Activated naive CD8-positive, alpha-beta T cell treated with anti-CD3 and anti-CD28 coated beads, Interleukin-2, amount 10 ng/mL, durations not matched to agents 7 days and 5 days (primary cell): ENCODE data around the gene CNGB1. TPM values are rescaled to one million over a fixed set of nuclear protein-coding genes. Genes with fewer than 3 reads are reported as not detected.

Experiments used
- ATAC-seq: fragments of 150-1000 bp; cut with Tn5 transposase; one replicate; pipeline ENCODE4 v1.10.0; 2021; ENCODE audit warnings: low read depth, moderate library complexity
- POLR2A ChIA-PET: fragments of 350-600 bp; sonication (Branson Sonifier 250); formaldehyde crosslinking; loops from one replicate; lab custom pipeline; 2021; ENCODE audit warnings: antibody characterized with exemption; lab: Charles Lee
- DNase-seq: peaks from one replicate; pipeline ENCODE4 v3.0.0; 2021
- H3K27ac Mint-ChIP-seq: one replicate; pipeline ENCODE4 v1.8.0; 2022; ENCODE audit warnings: mild to moderate bottlenecking, mixed read lengths
- H3K27me3 Mint-ChIP-seq: one replicate; pipeline ENCODE4 v1.8.0; 2022; ENCODE audit warnings: mild to moderate bottlenecking, moderate library complexity, mixed read lengths
- H3K36me3 Mint-ChIP-seq: one replicate; pipeline ENCODE4 v1.8.0; 2021; ENCODE audit warnings: mild to moderate bottlenecking, mixed read lengths
- H3K4me1 Mint-ChIP-seq: one replicate; pipeline ENCODE4 v1.8.0; 2021; ENCODE audit warnings: mixed read lengths
- H3K4me3 Mint-ChIP-seq: one replicate; pipeline ENCODE4 v1.8.0; 2022; ENCODE audit warnings: mild to moderate bottlenecking, moderate library complexity, mixed read lengths
- H3K9me3 Mint-ChIP-seq: one replicate; pipeline ENCODE4 v1.8.0; 2021; ENCODE audit warnings: mixed read lengths
- total RNA-seq, 2 experiments: library from RNA; stranded (reverse); gene quantifications; one replicate each; pipeline ENCODE4 v1.2.3, GENCODE V29; 2021

CNGB1 gene
- total RNA-seq, 2 experiments from 2014 or later, result not detected

DNA sequence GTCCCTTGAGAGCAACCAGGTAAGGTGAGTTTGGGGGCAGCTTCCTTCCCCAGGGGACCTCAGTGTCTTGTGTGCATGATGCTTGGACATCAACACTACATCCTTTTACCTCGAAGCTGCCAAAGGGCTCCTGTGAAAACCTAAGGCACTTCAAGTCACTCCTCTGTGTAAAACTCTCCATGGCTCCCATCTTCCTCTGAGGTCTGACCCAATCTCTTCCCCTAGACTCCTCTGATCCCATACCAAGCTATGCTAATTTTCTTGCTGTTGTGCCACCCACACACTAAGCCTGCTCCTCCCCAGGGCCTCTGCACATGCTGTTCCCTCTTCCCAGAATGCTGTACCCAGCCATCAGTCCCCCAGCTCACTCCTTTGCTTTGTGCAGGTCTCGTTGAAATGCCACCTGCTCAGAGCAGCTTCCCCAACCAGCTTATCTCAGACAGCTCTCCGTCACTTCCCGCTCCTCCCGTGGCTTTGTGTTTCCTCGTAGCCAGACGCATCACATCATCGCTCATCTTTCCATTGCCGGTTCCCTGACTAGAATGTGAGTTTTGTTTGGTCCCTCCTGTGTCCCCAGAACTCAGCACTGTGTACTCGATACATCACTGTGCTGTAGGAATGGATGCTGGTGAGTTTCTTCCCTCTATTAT lies 78.4 kb downstream of the CNGB1 start:
- POLR2A ChIA-PET, result no interaction called here
- no peaks in the 10 kb centered on the region for H3K36me3 Mint-ChIP-seq
- no peak overlapping the region for H3K4me3 Mint-ChIP-seq
- ATAC-seq (no peak), DNase-seq (no peak)
- H3K27me3 Mint-ChIP-seq, result peaks cover 26% of the 10 kb centered on the region
- no peaks in the 10 kb centered on the region for H3K9me3 Mint-ChIP-seq
- H3K4me1 Mint-ChIP-seq, result peaks cover 6% of the 10 kb centered on the region
- no peak overlapping the region for H3K27ac Mint-ChIP-seq

DNA sequence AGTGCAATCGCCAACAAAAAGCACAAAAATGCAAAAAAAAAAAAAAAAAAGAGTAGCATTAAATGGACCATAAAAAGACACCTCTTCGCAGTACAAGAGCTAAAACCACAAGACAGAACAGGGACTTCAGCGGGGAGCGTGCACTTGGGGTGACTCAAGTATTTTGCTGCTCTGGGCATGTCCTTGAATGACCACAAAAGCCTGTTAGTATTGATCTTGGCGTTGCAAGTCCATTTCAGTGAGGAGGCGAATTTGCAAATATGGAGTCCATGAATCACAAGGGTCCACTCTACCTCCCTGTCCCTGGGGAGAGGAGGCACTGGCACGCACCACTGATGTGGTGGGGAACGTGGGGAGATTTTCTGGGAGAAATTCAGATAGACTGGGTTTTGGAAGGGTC lies 78.9 kb downstream of the CNGB1 start:
- ATAC-seq (no peak), DNase-seq (no peak)
- POLR2A ChIA-PET, result no interaction called here
- peaks cover 26% of the 10 kb centered on the region for H3K27me3 Mint-ChIP-seq
- H3K27ac Mint-ChIP-seq, result no peak overlapping the region
- H3K4me1 Mint-ChIP-seq, result peaks cover 6% of the 10 kb centered on the region
- H3K4me3 Mint-ChIP-seq, result no peak overlapping the region
- no peaks in the 10 kb centered on the region for H3K36me3 Mint-ChIP-seq
- H3K9me3 Mint-ChIP-seq, result no peaks in the 10 kb centered on the region

DNA sequence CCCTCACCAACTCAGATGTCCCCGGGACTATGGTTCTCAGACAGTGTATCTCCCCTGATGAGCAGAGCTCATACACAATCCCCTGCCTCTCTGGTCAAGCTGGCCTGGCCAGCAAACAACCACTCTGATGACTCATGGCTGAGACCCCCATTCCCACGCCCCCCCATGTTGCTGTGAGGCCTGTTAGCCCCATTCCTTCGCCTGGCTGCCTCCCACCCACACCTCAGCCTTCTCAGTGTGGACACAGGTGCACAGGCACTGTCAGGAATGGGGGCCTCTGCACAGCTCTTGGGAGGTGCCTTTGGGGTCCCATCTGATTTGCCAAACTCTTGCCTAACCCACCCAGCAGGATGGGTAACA lies 80.2 kb downstream of the CNGB1 start:
- Mint-ChIP-seq H3K36me3 (no peaks in the 10 kb centered on the region), H3K4me1 (peaks cover 6% of the 10 kb centered on the region), H3K9me3 (no peaks in the 10 kb centered on the region), H3K27ac (no peak overlapping the region), H3K27me3 (peaks cover 35% of the 10 kb centered on the region), H3K4me3 (no peak overlapping the region)
- no peak for DNase-seq
- POLR2A ChIA-PET, result no interaction called here
- ATAC-seq, result no peak

DNA sequence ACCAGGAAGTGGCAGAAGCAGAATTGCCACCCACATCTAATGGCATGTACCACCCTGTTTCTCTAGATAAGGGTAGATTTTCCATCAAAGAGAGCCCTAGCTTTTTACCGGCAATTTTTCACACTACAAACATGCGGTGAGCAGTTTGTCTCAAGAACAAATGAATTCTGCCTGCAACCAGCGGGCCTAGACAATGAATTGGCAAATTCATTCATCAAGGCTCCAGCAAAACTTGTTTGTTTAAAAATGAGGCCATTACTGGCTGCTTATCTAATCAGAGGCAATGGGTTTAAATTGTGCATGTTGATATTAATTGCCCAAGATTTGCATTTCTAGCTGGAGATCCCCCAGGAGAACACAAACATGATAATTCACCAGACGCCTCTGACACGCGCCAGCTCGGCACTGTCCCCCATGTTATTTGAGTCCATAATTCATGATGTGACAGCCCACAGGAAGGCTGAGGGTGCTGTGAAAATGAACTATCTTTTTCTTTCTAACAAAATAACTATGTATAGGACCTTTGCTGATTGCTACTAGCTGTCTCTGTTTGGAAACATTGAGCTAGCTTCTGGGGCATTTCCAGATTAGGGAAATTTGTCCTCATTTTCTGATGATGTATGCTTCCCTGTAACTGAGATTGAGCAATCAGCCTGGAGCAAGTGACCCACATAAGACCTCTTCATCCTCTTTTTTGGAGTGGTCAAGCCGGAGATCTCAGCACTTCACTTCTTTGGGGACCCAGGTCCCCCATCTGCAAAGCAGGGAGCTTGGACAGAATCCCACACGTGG lies 80.8 kb downstream of the CNGB1 start:
- no peak overlapping the region for H3K4me3 Mint-ChIP-seq
- peaks cover 39% of the 10 kb centered on the region for H3K27me3 Mint-ChIP-seq
- POLR2A ChIA-PET, result no interaction called here
- no peaks in the 10 kb centered on the region for H3K36me3 Mint-ChIP-seq
- H3K4me1 Mint-ChIP-seq, result peaks cover 6% of the 10 kb centered on the region
- no peak overlapping the region for H3K27ac Mint-ChIP-seq
- DNase-seq, result no peak
- no peak for ATAC-seq
- no peaks in the 10 kb centered on the region for H3K9me3 Mint-ChIP-seq

DNA sequence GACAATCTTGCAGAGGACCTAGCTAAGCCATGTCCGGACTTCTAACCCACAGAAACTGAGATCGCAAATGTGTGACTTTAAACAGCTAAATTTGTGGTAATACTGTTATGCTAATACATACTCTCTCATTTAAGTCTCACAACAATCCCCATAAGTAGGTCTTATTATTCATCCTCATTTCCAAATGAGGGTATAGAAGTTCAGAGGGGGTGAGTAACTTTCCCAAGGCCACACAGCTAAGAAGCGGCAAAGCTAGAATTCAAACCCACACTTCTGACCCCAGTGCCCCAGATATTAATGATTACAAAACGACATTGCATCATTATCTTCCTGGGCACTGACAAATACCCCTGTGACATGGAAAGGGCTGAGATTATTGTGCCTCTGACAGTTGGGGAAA lies 81.4 kb downstream of the CNGB1 start:
- no peak overlapping the region for H3K4me3 Mint-ChIP-seq
- H3K36me3 Mint-ChIP-seq, result no peaks in the 10 kb centered on the region
- no peak for DNase-seq
- no peak overlapping the region for H3K27ac Mint-ChIP-seq
- peaks cover 2% of the 10 kb centered on the region for H3K4me1 Mint-ChIP-seq
- POLR2A ChIA-PET, result no interaction called here
- H3K27me3 Mint-ChIP-seq, result peaks cover 40% of the 10 kb centered on the region
- ATAC-seq, result no peak
- H3K9me3 Mint-ChIP-seq, result no peaks in the 10 kb centered on the region

DNA sequence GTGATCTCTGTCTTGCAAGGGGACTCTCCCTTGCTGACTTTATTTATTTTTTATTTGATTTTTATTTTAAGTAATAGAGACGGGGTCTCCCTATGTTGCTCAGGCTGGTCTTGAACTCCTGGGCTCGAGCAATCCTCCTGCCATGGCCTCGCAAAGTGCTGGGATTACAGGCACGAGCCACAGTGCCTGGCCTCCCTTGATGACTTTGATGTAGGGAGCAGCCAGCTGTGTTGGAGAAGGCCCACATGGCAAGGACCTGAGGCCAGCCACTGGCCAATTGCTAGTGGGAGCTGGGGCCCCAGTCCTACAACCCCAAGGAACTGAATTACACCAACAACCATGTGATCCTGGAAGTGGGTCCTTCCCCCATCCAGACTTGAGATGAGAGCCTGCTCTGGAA lies 81.8 kb downstream of the CNGB1 start:
- POLR2A ChIA-PET, result no interaction called here
- H3K4me1 Mint-ChIP-seq, result no peaks in the 10 kb centered on the region
- no peak overlapping the region for H3K27ac Mint-ChIP-seq
- H3K27me3 Mint-ChIP-seq, result peaks cover 41% of the 10 kb centered on the region
- H3K4me3 Mint-ChIP-seq, result no peak overlapping the region
- ATAC-seq (no peak), DNase-seq (no peak)
- H3K9me3 Mint-ChIP-seq, result no peaks in the 10 kb centered on the region
- no peaks in the 10 kb centered on the region for H3K36me3 Mint-ChIP-seq

DNA sequence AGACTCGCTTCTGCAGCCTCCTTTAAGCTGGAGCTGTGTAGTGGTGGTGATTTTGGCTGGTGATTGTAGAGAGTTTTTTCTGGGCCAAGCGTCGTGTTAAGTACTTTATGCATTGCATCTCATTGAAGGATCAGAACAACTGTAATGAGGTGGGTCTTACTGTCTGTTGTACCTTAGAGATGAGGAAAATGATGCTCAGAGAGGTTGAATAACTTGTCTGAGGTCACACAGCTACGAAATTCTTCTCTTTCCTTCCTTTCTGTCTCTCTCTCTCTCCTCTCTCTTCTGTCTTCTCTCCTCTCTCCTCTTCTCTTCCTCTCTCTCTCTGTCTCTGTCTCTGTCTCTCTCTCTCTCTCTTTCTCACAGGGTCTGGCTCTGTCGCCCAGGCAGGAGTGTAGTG lies 82.8 kb downstream of the CNGB1 start:
- no peaks in the 10 kb centered on the region for H3K4me1 Mint-ChIP-seq
- DNase-seq (no peak), ATAC-seq (no peak)
- H3K4me3 Mint-ChIP-seq, result no peak overlapping the region
- H3K27me3 Mint-ChIP-seq, result peaks cover 48% of the 10 kb centered on the region
- H3K9me3 Mint-ChIP-seq, result no peaks in the 10 kb centered on the region
- POLR2A ChIA-PET, result no interaction called here
- no peaks in the 10 kb centered on the region for H3K36me3 Mint-ChIP-seq
- H3K27ac Mint-ChIP-seq, result no peak overlapping the region

DNA sequence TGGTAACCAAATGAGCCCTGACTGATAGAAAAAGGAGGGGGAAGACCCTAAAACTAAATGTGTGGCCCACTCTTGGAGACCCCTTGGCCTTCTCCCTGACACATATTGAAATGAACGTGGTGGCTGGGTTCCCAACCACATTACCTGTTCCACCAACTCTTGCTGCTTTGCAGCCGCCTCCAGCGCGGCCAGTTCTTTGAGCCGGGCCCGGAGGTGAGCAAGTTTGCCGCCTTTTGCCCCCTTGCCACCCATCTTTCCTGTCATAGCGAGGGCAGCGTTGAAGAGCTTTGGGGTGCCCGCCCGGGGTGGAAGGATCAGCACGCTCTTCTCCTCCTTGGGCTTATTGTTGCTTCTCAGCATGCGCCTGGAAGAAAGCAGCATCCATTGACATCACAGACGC lies 83.2 kb downstream of the CNGB1 start:
- Mint-ChIP-seq H3K27me3 (peaks cover 51% of the 10 kb centered on the region), H3K9me3 (no peaks in the 10 kb centered on the region), H3K27ac (no peak overlapping the region), H3K36me3 (no peaks in the 10 kb centered on the region), H3K4me3 (no peak overlapping the region), H3K4me1 (no peaks in the 10 kb centered on the region)
- ATAC-seq, result no peak
- POLR2A ChIA-PET, result no interaction called here
- no peak for DNase-seq

DNA sequence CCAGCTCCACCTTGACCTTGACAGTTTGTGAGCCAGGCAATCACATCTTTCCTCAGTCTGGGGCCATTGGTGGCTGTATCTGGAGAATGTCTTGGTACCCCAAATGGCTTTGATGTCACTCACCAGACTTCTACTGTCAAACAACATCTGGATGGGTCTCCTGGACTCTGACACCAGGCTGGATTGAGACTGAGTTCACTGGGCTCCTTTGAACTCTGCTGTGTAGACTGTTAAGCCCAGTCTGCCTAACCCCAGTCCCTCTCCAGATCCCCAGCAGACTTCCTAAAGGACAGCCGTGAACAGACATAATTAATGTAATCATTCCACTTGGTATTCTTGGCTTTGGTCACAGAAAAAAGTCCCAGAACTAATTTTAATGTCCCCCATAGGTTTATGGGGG lies 84.5 kb downstream of the CNGB1 start:
- no peak overlapping the region for H3K4me3 Mint-ChIP-seq
- H3K27ac Mint-ChIP-seq, result no peak overlapping the region
- no peak for DNase-seq
- H3K4me1 Mint-ChIP-seq, result no peaks in the 10 kb centered on the region
- H3K9me3 Mint-ChIP-seq, result no peaks in the 10 kb centered on the region
- H3K36me3 Mint-ChIP-seq, result no peaks in the 10 kb centered on the region
- ATAC-seq, result no peak
- peaks cover 53% of the 10 kb centered on the region for H3K27me3 Mint-ChIP-seq
- POLR2A ChIA-PET, result no interaction called here

DNA sequence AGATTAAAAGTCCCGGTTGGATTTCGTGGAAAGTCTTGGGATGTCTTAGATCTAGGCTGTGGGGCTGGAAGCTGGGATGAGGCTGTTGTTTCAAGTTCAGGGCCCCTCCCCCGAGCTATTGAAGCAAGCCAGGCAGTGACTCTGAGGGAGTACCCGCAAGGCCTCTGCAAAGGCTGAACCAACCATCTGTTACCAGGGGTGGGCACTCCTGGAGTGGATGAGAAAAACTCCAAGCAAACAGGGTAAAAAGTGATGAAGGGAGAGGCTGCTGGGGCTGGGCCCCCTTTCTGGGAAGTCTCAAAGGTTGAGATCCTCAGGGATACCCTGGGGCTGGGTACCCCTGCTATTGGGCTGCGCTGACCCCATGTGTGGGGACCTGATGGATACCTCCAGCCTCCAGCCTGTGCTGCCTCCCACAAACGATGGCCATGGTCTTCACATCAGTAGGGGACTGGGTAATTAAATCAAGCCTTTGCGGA lies 86.2 kb downstream of the CNGB1 start:
- no peak overlapping the region for H3K4me3 Mint-ChIP-seq
- no peaks in the 10 kb centered on the region for H3K36me3 Mint-ChIP-seq

DNA sequence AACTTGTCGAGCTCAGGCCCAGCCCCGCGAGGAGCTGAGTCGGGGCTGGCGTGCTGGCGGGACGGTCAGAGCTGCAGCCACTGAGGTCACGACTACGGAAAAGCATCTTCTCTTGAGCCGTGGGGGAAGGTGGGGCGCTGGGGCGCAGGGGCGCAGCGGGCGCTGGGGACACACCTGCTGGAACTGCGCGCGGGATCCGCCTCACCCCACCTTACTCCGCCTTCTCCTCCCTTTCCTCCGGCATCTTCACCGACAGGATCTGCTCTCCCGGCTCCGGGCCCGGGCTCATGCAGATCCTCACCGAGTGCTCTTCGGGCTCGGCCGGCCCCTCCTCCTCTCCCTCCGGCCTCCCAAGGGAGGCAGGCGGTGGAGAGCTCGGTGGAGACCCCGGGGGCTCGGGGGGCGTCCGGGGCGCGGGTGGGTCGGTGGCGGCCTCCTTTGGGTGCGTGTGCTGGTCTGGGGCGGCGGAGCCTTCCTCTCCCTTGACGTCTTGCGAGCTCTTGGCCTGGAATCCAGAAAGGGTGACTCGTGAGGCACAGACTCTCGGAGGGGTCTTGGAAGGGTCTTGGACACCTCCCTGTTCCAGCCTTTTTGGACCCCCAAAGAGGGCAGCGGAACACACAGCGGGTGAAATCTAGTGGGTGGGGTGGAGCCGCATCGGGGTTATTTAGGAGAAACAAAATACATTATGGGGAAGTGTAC lies 86.8 kb downstream of the CNGB1 start:
- no peak for ATAC-seq
- POLR2A ChIA-PET, result no interaction called here
- Mint-ChIP-seq H3K4me1 (no peaks in the 10 kb centered on the region), H3K4me3 (no peak overlapping the region), H3K36me3 (no peaks in the 10 kb centered on the region), H3K27ac (no peak overlapping the region), H3K9me3 (no peaks in the 10 kb centered on the region), H3K27me3 (peaks cover 50% of the 10 kb centered on the region)
- DNase-seq, result no peak

More for the DNA sequence above, 86.2 kb downstream of the CNGB1 start:
- no peaks in the 10 kb centered on the region for H3K4me1 Mint-ChIP-seq
- no peak overlapping the region for H3K27ac Mint-ChIP-seq
- no peaks in the 10 kb centered on the region for H3K9me3 Mint-ChIP-seq
- DNase-seq (no peak), ATAC-seq (no peak)
- POLR2A ChIA-PET, result no interaction called here
- H3K27me3 Mint-ChIP-seq, result peaks cover 52% of the 10 kb centered on the region

DNA sequence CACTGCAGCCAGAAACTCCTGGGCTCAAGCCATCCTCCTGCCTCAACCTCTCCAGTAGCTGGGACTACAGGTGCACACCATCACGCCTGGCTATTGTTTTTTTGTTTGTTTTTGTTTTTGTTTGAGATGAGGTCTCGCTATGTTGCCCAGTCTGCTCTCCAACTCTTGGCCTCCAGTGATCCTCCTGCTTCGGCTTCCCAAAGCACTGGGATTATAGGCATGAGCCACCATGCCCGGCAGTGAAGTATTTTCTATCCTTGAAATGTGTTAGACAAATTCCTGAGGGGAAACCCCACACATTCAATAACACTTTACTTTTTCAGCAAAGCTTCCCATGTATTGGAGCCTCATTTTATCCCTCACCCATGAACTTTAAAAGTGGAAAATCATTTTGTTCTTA lies 87.4 kb downstream of the CNGB1 start:
- POLR2A ChIA-PET, result no interaction called here
- Mint-ChIP-seq H3K9me3 (no peaks in the 10 kb centered on the region), H3K4me3 (no peak overlapping the region), H3K36me3 (no peaks in the 10 kb centered on the region), H3K4me1 (no peaks in the 10 kb centered on the region), H3K27me3 (peaks cover 50% of the 10 kb centered on the region), H3K27ac (no peak overlapping the region)
- DNase-seq (no peak), ATAC-seq (no peak)

DNA sequence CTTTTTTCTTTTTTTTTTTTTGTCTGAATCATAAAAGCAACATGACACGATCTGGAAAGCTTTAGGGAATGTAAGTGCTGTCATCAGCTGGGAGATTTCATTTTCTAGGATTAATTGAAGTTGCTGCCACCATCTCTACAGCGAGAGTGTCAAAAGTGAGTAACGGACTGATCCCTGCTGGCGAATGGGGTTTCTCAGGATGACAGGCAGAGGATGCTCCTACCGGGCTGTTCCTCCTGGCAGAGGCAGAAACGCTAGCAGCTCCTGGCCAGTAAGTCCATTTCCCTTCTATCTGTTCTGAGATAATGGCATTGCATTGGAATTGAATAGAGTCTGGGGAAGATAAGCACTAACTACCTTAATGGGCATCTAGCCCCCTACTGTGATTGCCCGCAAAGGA lies 88.1 kb downstream of the CNGB1 start:
- Mint-ChIP-seq H3K9me3 (no peaks in the 10 kb centered on the region), H3K27ac (no peak overlapping the region), H3K27me3 (peaks cover 53% of the 10 kb centered on the region), H3K36me3 (no peaks in the 10 kb centered on the region), H3K4me3 (no peak overlapping the region), H3K4me1 (no peaks in the 10 kb centered on the region)
- POLR2A ChIA-PET, result no interaction called here
- DNase-seq (no peak), ATAC-seq (no peak)

DNA sequence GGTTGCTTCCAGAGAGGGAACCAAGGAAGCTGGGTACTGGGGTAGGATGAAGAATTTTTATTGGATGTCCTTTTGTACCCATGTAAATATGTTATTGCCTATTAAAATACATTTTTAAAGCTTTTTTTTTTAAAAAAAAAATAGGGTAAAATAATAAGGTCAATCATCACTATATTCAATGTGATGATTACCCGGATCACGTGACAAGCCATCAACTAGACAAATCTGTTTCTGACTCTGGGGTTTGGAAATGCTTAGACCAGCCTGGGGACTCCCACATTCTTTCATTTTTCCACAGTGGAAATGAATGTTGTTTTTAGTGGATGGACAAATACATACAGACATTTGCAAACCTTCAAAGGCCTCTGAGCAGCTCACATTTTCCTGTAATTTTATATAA lies 88.7 kb downstream of the CNGB1 start:
- POLR2A ChIA-PET, result no interaction called here
- Mint-ChIP-seq H3K36me3 (no peaks in the 10 kb centered on the region), H3K9me3 (no peaks in the 10 kb centered on the region), H3K4me3 (no peak overlapping the region), H3K27ac (no peak overlapping the region), H3K27me3 (peaks cover 53% of the 10 kb centered on the region), H3K4me1 (no peaks in the 10 kb centered on the region)
- no peak for DNase-seq
- no peak for ATAC-seq
